ENCODE results near the gene PEAR1. TPM values are rescaled to one million over a fixed set of nuclear protein-coding genes. Genes with fewer than 3 reads are reported as not detected.

The PEAR1 gene
- total and polyA plus RNA-seq, 4 experiments from 2014 or later = 0.32 to 0.36 TPM; not detected in 2

DNA sequence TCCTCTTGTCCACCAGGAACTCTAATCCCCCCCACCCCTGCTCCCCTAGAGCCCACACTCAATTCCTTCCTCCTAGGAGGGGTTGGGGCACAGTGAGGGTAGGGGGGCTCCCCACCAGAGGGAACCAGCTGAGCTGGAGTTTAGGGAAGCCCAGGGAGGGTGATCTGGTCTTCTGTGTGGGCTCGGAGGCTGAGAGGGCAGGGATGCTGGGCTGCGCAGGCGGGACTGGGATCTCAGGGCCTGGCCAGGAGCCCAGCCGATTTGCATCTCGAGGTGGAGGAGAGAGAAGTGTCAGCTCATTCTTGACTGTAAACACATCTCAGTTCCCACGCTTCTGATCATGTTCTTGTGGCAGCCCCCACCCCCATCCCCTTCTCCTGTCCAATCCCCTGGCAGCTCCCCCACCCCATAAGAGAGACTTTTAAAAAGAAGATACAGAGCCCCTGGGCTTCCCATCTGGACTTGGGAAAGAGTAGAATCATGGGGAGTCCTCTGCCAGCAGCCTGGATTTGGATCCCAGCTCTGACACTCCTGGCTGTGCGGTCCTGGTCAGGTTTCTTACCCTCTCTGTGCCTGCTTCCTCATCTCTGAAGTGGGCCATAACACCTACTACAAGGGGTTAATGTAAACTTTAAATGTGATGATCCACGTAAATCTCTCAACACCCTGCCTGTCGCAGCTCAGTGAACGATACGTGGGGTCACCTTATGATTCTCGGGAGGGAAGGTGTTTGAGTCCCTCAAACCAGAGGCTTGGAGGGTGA is 6.6 kb downstream of the PEAR1 start:
- Histone ChIP-seq H3K27ac (ENCODE audit: low read depth, low read length) (no peak overlapping the region), H3K36me3 (ENCODE audit: insufficient read depth, low read length) (no peaks in the 10 kb centered on the region), H3K27me3 (ENCODE audit: insufficient read depth, low read length) (no peaks in the 10 kb centered on the region), H3K4me1 (ENCODE audit: insufficient read depth, low read length) (no peaks in the 10 kb centered on the region), H3K9me3 (ENCODE audit: control insufficient read depth in 1 of 2, low read length in 2 of 2) (no peaks in the 10 kb centered on the region), H3K4me3 (ENCODE audit: low read length in 2 of 2) (no peak overlapping the region)
- Mint-ChIP-seq H3K36me3 (no peaks in the 10 kb centered on the region), H3K4me3 (no peak overlapping the region), H3K9me3 (peaks cover 0 to 2% (median 0%) of the 10 kb centered on the region in 8 donors), H3K4me1 (peaks cover 0 to 4% (median 2%) of the 10 kb centered on the region in 4 donors), H3K27me3 (peaks cover 19 to 29% of the 10 kb centered on the region in 2 donors), H3K27ac (no peak overlapping the region)
- CTCF ChIA-PET (ENCODE audit: partially characterized antibody) = interaction anchor here (0.9 kb wide), 1 partner anchor 174 kb away, joined by 3 read pairs; no protein-coding TSS in a partner anchor
- intact Hi-C loops (cut with micrococcal nuclease) = loop anchor here (10.0 kb wide), 1 partner anchor 175 kb away; no protein-coding TSS in a partner anchor
- DNase-seq = no peak
- POLR2A ChIA-PET (ENCODE audit: partially characterized antibody) = no interaction called here

DNA sequence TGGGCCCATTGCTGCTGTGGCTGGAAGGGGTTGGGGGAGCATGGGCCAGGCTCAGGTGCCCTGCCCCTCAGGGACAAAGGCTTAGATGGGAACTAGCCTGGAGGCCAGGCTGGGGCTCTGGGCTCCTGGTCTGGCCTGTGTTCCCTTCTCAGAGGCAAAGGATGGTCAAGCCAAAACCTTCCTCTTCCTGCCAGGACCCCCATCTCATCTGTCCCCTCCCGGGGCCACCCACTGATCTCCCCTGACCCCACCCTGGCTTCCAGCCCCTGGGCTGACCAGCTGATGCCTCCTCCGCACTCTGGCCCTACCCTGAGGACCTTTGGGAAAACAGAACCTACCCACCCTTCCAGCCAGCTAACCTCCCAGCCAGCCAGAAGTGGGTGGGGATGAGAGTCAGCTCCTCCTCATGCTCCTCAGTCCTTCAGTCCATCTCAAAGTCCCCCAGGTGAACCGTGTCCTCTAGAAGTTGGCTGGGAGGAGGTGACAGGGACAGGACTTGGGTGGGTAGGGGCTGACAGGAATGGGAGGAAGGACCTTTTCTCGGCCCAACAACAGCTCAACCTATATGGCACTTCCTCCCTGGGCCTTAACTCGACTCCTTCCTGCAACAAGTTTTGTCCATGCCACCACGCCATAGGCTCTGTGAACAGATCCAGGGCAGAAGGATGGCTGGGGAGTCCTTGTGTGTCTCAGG is 7.5 kb downstream of the PEAR1 start:
- Mint-ChIP-seq H3K36me3 (no peaks in the 10 kb centered on the region), H3K27ac (peak overlapping the region in 1 of 7 donors; percentile 4), H3K4me3 (no peak overlapping the region), H3K9me3 (peaks cover 0 to 2% (median 0%) of the 10 kb centered on the region in 8 donors), H3K27me3 (peaks cover 18 to 27% of the 10 kb centered on the region in 2 donors), H3K4me1 (peaks cover 0 to 4% (median 0%) of the 10 kb centered on the region in 4 donors)
- intact Hi-C loops (cut with micrococcal nuclease) = no loop called here
- Histone ChIP-seq H3K27me3 (ENCODE audit: insufficient read depth, low read length) (no peaks in the 10 kb centered on the region), H3K9me3 (ENCODE audit: control insufficient read depth in 1 of 2, low read length in 2 of 2) (no peaks in the 10 kb centered on the region), H3K36me3 (ENCODE audit: insufficient read depth, low read length) (no peaks in the 10 kb centered on the region), H3K4me1 (ENCODE audit: insufficient read depth, low read length) (no peaks in the 10 kb centered on the region), H3K27ac (ENCODE audit: low read depth, low read length) (no peak overlapping the region), H3K4me3 (ENCODE audit: low read length in 2 of 2) (no peak overlapping the region)
- CTCF ChIA-PET (ENCODE audit: partially characterized antibody) = interaction anchor here (1.4 kb wide), 1 partner anchor 9 kb away, joined by 6 read pairs; no protein-coding TSS in a partner anchor
- DNase-seq = no peak
- POLR2A ChIA-PET (ENCODE audit: partially characterized antibody) = no interaction called here

DNA sequence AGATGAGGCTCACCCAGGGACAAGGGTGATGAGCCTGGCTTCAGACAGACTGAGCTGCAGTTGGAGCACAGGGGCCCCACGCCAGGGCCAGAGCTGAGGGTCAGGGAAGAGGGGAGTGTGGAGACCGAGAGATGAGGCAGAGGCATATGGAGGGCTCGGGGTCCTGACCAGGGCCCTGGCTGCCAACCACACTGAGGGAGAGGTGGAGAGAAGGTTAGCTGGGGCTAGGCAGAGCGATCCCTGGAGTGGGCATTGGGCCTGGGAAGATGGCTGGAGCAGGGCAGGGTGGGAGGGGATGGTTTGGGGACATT is 8.0 kb downstream of the PEAR1 start:
- Mint-ChIP-seq H3K36me3 (no peaks in the 10 kb centered on the region), H3K4me1 (peaks cover 0 to 4% (median 0%) of the 10 kb centered on the region in 4 donors), H3K27me3 (peaks cover 18 to 26% of the 10 kb centered on the region in 2 donors), H3K27ac (peak overlapping the region in 1 of 7 donors; percentile 4), H3K9me3 (peaks cover 0 to 2% (median 0%) of the 10 kb centered on the region in 8 donors), H3K4me3 (no peak overlapping the region)
- DNase-seq = no peak
- no peaks in the 10 kb centered on the region for H3K36me3 ChIP-seq (ENCODE audit: insufficient read depth, low read length)
- intact Hi-C loops (cut with micrococcal nuclease) = no loop called here
- POLR2A ChIA-PET (ENCODE audit: partially characterized antibody) = no interaction called here
- H3K4me1 ChIP-seq (ENCODE audit: insufficient read depth, low read length) = no peaks in the 10 kb centered on the region
- no peak overlapping the region for H3K4me3 ChIP-seq (ENCODE audit: low read length in 2 of 2)
- CTCF ChIA-PET (ENCODE audit: partially characterized antibody) = interaction anchor here (1.4 kb wide), 1 partner anchor 9 kb away, joined by 6 read pairs; no protein-coding TSS in a partner anchor
- H3K9me3 ChIP-seq (ENCODE audit: control insufficient read depth in 1 of 2, low read length in 2 of 2) = no peaks in the 10 kb centered on the region
- no peak overlapping the region for H3K27ac ChIP-seq (ENCODE audit: low read depth, low read length)
- no peaks in the 10 kb centered on the region for H3K27me3 ChIP-seq (ENCODE audit: insufficient read depth, low read length)

- Mint-ChIP-seq H3K9me3 (peaks cover 0 to 2% (median 0%) of the 10 kb centered on the region in 8 donors), H3K4me3 (no peak overlapping the region), H3K27me3 (peaks cover 18 to 30% of the 10 kb centered on the region in 2 donors), H3K36me3 (no peaks in the 10 kb centered on the region), H3K4me1 (peaks cover 0 to 6% (median under 1%) of the 10 kb centered on the region in 4 donors), H3K27ac (no peak overlapping the region)
- DNase-seq = no peak
- H3K4me1 ChIP-seq (ENCODE audit: insufficient read depth, low read length) = no peaks in the 10 kb centered on the region
- H3K36me3 ChIP-seq (ENCODE audit: insufficient read depth, low read length) = no peaks in the 10 kb centered on the region
- ChIA-PET POLR2A (ENCODE audit: partially characterized antibody) (no interaction called here), CTCF (ENCODE audit: partially characterized antibody) (interaction anchor here (1.4 kb wide), 1 partner anchor 10 kb away, joined by 6 read pairs; no protein-coding TSS in a partner anchor)
- H3K9me3 ChIP-seq (ENCODE audit: control insufficient read depth in 1 of 2, low read length in 2 of 2) = no peaks in the 10 kb centered on the region
- no peak overlapping the region for H3K4me3 ChIP-seq (ENCODE audit: low read length in 2 of 2)
- no peaks in the 10 kb centered on the region for H3K27me3 ChIP-seq (ENCODE audit: insufficient read depth, low read length)
- intact Hi-C loops (cut with micrococcal nuclease) = no loop called here
- no peak overlapping the region for H3K27ac ChIP-seq (ENCODE audit: low read depth, low read length)
These were observed 8.7 kb downstream of the PEAR1 start for GRCh38 chr1:156901966-156902915.

DNA sequence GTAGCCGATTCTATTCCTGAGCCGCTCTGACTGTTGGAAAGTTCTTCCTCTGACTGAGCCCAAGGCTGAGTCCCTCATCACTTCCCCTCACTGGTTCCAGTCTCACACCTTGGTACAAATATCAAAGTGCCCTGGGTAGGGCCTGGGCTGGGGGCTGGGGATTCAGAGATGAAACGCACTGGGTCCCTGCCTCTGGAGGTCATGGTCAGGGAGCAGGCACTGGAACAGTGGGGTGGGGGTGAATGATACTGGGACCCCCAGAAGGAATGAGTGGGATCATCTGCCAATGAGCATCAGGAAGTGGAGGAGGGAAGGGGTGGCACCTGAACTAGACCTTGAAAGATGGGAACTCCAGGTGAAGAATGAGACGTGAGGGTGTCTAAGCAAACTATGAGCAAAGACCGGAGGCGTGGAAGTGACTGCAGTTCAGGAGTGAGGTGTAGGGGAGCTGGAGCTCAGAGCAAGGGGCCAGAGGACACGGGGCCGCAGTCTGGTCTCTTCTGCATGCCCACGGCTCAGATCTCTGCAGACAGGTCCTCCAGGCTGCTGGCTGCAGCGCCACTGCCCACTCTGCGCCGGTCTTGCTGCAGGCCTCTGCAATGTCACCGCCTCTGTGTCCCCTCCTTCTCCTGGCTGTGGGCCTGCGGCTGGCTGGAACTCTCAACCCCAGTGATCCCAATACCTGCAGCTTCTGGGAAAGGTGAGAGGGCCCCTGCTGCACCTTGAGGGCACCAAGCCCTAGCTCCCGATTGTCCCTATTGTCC is 10.0 kb downstream of the PEAR1 start:
- ChIA-PET POLR2A (ENCODE audit: partially characterized antibody) (no interaction called here), CTCF (ENCODE audit: partially characterized antibody) (no interaction called here)
- no peaks in the 10 kb centered on the region for H3K27me3 ChIP-seq (ENCODE audit: insufficient read depth, low read length)
- no peaks in the 10 kb centered on the region for H3K9me3 ChIP-seq (ENCODE audit: control insufficient read depth in 1 of 2, low read length in 2 of 2)
- H3K36me3 ChIP-seq (ENCODE audit: insufficient read depth, low read length) = no peaks in the 10 kb centered on the region
- peaks cover 0 to 2% (median under 1%) of the 10 kb centered on the region in 4 donors for H3K4me1 Mint-ChIP-seq
- no peaks in the 10 kb centered on the region for H3K9me3 Mint-ChIP-seq
- no peaks in the 10 kb centered on the region for H3K4me1 ChIP-seq (ENCODE audit: insufficient read depth, low read length)
- DNase-seq = peak in 1 of 5 donors; percentile 6
- H3K27me3 Mint-ChIP-seq = peaks cover 15 to 24% of the 10 kb centered on the region in 2 donors
- H3K27ac ChIP-seq (ENCODE audit: low read depth, low read length) = no peak overlapping the region
- no peaks in the 10 kb centered on the region for H3K36me3 Mint-ChIP-seq
- no peak overlapping the region for H3K4me3 ChIP-seq (ENCODE audit: low read length in 2 of 2)
- H3K4me3 Mint-ChIP-seq = no peak overlapping the region
- intact Hi-C loops (cut with micrococcal nuclease) = no loop called here
- no peak overlapping the region for H3K27ac Mint-ChIP-seq

DNA sequence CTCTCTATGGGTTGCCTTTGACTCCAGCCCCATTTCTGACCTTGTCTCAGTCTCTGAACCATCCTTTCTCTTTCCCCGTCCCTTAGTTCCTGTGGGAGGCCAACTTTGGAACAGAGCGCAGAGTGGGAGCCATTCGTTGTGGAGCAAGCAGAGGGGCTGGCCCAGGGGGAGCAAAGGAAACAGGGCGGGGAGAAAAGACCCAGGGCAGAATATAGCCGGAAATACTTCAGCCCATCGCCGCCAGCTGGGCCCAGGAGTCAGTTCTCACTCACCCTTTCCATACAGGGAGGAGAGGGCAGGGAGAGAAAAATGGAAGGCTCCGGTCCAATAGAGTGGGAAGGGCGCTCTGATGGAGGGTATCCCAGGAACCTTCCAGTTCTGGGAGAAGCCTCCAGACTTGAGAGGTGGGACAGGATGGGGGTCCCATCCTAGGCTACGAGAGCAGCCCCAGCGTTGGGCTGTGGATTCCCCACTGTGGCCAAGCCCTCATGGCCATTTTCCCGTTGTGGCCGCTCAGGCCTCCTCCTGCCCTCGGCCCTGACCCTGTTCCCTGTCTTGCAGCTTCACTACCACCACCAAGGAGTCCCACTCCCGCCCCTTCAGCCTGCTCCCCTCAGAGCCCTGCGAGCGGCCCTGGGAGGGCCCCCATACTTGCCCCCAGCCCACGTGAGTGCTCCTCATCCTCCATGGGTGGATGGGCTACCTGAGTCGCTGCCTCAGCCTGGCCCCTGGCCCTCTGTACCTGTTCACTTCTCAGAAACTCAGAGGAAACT is 10.9 kb downstream of the PEAR1 start:
- peaks cover 10 to 23% of the 10 kb centered on the region in 2 donors for H3K27me3 Mint-ChIP-seq
- Histone ChIP-seq H3K36me3 (ENCODE audit: insufficient read depth, low read length) (no peaks in the 10 kb centered on the region), H3K4me1 (ENCODE audit: insufficient read depth, low read length) (no peaks in the 10 kb centered on the region), H3K9me3 (ENCODE audit: control insufficient read depth in 1 of 2, low read length in 2 of 2) (no peaks in the 10 kb centered on the region), H3K27ac (ENCODE audit: low read depth, low read length) (no peak overlapping the region), H3K4me3 (ENCODE audit: low read length in 2 of 2) (no peak overlapping the region), H3K27me3 (ENCODE audit: insufficient read depth, low read length) (no peaks in the 10 kb centered on the region)
- intact Hi-C loops (cut with micrococcal nuclease) = no loop called here
- H3K9me3 Mint-ChIP-seq = no peaks in the 10 kb centered on the region
- DNase-seq = peak in 1 of 5 donors; percentile 30
- no peak overlapping the region for H3K4me3 Mint-ChIP-seq
- POLR2A ChIA-PET (ENCODE audit: partially characterized antibody) = no interaction called here
- CTCF ChIA-PET (ENCODE audit: partially characterized antibody) = no interaction called here
- no peaks in the 10 kb centered on the region for H3K36me3 Mint-ChIP-seq
- no peak overlapping the region for H3K27ac Mint-ChIP-seq
- peaks cover 0 to 2% (median under 1%) of the 10 kb centered on the region in 4 donors for H3K4me1 Mint-ChIP-seq
